GM23248 (cell line): Measurements from ENCODE around the gene CNNM4. TPM values are rescaled to one million over a fixed set of nuclear protein-coding genes. Genes with fewer than 3 reads are reported as not detected.
A peak's percentile ranks its signal among the peaks of the same experiment; 100 is the strongest.

Source experiments
- DNase-seq: peaks from one replicate; pipeline ENCODE4 v3.0.0-alpha.2; 2015
- H2AFZ ChIP-seq: fragments of 200-600 bp; sonication (generic); 2 replicates; pipeline ENCODE4 v1.6.1; 2016; ENCODE audit warnings: antibody characterized with exemption
- H3F3A ChIP-seq: fragments of 200-600 bp; sonication (generic); 2 replicates; pipeline ENCODE4 v1.6.1; 2016; ENCODE audit warnings: mild to moderate bottlenecking, antibody characterized with exemption, mixed run types; ENCODE audit not compliant: insufficient read depth
- H3K27ac ChIP-seq: fragments of 200-600 bp; sonication (generic); 2 replicates; pipeline ENCODE4 v1.5.1; 2016; ENCODE audit warnings: mild to moderate bottlenecking
- H3K27me3 ChIP-seq: fragments of 200-600 bp; sonication (generic); replicated peaks from 2 replicates; pipeline ENCODE4 v1.6.1; 2016; ENCODE audit warnings: mild to moderate bottlenecking; ENCODE audit not compliant: insufficient read depth
- H3K36me3 ChIP-seq: fragments of 200-600 bp; sonication (generic); 2 replicates; pipeline ENCODE4 v1.6.1; 2016; ENCODE audit warnings: low read depth, mild to moderate bottlenecking
- H3K4me1 ChIP-seq: fragments of 200-600 bp; sonication (generic); 2 replicates; pipeline ENCODE4 v1.6.1; 2016; ENCODE audit warnings: mild to moderate bottlenecking; ENCODE audit not compliant: insufficient read depth
- H3K4me2 ChIP-seq: fragments of 200-600 bp; sonication (generic); one replicate; pipeline ENCODE4 v1.6.1; 2016; ENCODE audit warnings: mild to moderate bottlenecking; ENCODE audit not compliant: unreplicated experiment
- H3K4me3 ChIP-seq: fragments of 200-600 bp; sonication (generic); 2 replicates; pipeline ENCODE4 v1.5.1; 2016; ENCODE audit warnings: mild to moderate bottlenecking
- H3K79me2 ChIP-seq: fragments of 200-600 bp; sonication (generic); 2 replicates; pipeline ENCODE4 v1.6.1; 2016; ENCODE audit warnings: mild to moderate bottlenecking; ENCODE audit not compliant: insufficient read depth
- H3K9ac ChIP-seq: fragments of 200-600 bp; sonication (generic); 2 replicates; pipeline ENCODE4 v1.6.1; 2016; ENCODE audit warnings: mild to moderate bottlenecking
- H3K9me2 ChIP-seq: fragments of 200-600 bp; sonication (generic); 2 replicates; pipeline ENCODE4 v1.6.1; 2016; ENCODE audit warnings: mixed run types, mild to moderate bottlenecking, moderate library complexity; ENCODE audit not compliant: insufficient read depth
- H3K9me3 ChIP-seq: fragments of 200-600 bp; sonication (generic); one replicate; pipeline ENCODE4 v1.6.1; 2017; ENCODE audit warnings: low read depth
- H4K20me1 ChIP-seq: fragments of 200-600 bp; sonication (generic); 2 replicates; pipeline ENCODE4 v1.6.0; 2016; ENCODE audit not compliant: insufficient read depth
- EZH2 ChIP-seq: fragments of 200-600 bp; sonication (generic); IDR thresholded peaks from 2 replicates; pipeline ENCODE4 v1.6.1; 2018; ENCODE audit warnings: antibody characterized with exemption, mild to moderate bottlenecking; ENCODE audit not compliant: insufficient read depth, poor library complexity, severe bottlenecking
- EZH2phosphoT487 ChIP-seq: fragments of 200-600 bp; sonication (generic); IDR thresholded peaks from 2 replicates; pipeline ENCODE4 v1.6.1; 2018; ENCODE audit warnings: antibody characterized with exemption, moderate library complexity, mild to moderate bottlenecking, low read depth; ENCODE audit not compliant: insufficient read depth
- WGBS, 2 experiments: methylation state at CpG; one replicate each; pipeline ENCODE4 v1.1.6; 2015 to 2017; ENCODE audit warnings: low lambda C conversion rate in 2 of 2, low coverage in 1 of 2; ENCODE audit errors: missing lambda C conversion rate in 2 of 2; 5-methylcytosine and 5-hydroxymethylcytosine counted together
- in situ Hi-C: fragments of 300-500 bp; cut with MboI; formaldehyde crosslinking; loops from 2 replicates; pipeline ENCODE4 v1.15.0; 2020
- polyA plus RNA-seq: library from polyadenylated mRNA; unstranded; fragments of >200 nt; fragmentation: Nextera tagmentation; extraction: Ambion mirVana; gene quantifications from 2 replicates; pipeline ENCODE4 v1.2.1, GENCODE V29; 2016
- total RNA-seq: library from RNA; depleted of rRNA; stranded (reverse); fragments of >200 nt; shearing (Covaris generic); gene quantifications from 2 replicates; pipeline ENCODE4 v1.2.3, GENCODE V29; 2014

Gene CNNM4
- total and polyA plus RNA-seq, 2 experiments from 2014 or later: 2.8 to 4.8 TPM

DNA sequence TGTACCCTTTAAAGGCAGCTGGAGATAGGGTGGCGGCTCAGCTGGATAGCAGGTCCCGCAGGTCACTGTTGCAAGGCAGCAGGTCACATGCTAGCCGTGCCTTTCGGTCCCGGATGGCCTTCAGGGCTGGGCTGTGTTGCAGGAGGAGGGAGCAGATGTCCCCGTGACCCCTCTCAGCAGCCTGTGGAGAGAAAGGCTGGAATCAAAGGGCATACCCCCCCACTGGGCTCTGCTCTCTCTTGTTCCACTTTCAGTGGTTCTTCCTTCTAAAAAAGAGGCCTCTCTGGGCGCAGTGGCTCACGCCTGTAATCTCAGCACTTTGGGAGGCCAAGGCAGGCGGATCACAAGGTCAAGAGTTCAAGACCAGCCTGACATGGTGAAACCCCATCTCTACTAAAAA is 87.6 kb downstream of the CNNM4 start:
- Histone ChIP-seq H3K4me3 (no peak overlapping the region), H2AFZ (no peak overlapping the region), H3K4me1 (no peaks in the 10 kb centered on the region), H3K36me3 (peaks cover 13% of the 10 kb centered on the region; the same call in 1 of the 2 replicates), H3K9ac (no peak overlapping the region), H3K27ac (no peak overlapping the region), H3K9me2 (no peaks in the 10 kb centered on the region), H3K9me3 (no peaks in the 10 kb centered on the region), H4K20me1 (no peaks in the 10 kb centered on the region), H3K4me2 (no peak overlapping the region), H3F3A (no peaks in the 10 kb centered on the region), H3K27me3 (no peaks in the 10 kb centered on the region), H3K79me2 (no peaks in the 10 kb centered on the region)
- TF ChIP-seq EZH2phosphoT487 (no peak), EZH2 (no peak)
- no peak for DNase-seq
- 85 to 90% methylated on average over 9 of the region's 9 CpGs for WGBS, 2 experiments
- in situ Hi-C loops: no loop called here

DNA sequence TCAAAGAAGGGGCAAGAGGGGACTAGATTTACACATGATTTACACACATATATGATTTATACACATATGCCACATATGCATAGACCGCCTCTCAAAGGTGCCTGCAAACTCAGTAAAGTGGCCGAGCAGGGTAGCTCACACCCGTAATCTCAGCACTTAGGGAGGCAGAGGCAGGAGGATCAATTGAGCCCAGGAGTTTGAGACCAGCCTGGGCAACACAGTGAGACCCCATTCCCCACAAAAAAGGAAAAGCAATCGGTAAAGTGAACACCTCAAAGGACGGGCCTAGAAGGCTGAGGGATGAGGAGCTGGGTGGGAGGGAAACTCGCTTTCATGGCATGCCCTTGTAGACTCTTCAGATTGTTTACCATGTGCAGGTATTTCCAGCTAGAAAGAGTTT is 92.0 kb downstream of the CNNM4 start:
- Histone ChIP-seq H4K20me1 (no peaks in the 10 kb centered on the region), H3K36me3 (peaks cover 9% of the 10 kb centered on the region; the same call in 1 of the 2 replicates), H3K4me1 (peaks cover 5% of the 10 kb centered on the region; the same call in 1 of the 2 replicates), H3K9me3 (no peaks in the 10 kb centered on the region), H3K27me3 (no peaks in the 10 kb centered on the region), H2AFZ (no peak overlapping the region), H3K9me2 (no peaks in the 10 kb centered on the region), H3K4me3 (no peak overlapping the region), H3K79me2 (peaks cover 20% of the 10 kb centered on the region), H3K9ac (no peak overlapping the region), H3F3A (no peaks in the 10 kb centered on the region), H3K4me2 (no peak overlapping the region), H3K27ac (no peak overlapping the region)
- TF ChIP-seq EZH2phosphoT487 (no peak), EZH2 (no peak)
- no peak for DNase-seq
- 89 to 91% methylated on average over 6 of the region's 6 CpGs for WGBS, 2 experiments
- in situ Hi-C loops: loop anchor here (25.0 kb wide), 1 partner anchor 260 kb away; the partner anchor contains the start of gene ANKRD36

DNA sequence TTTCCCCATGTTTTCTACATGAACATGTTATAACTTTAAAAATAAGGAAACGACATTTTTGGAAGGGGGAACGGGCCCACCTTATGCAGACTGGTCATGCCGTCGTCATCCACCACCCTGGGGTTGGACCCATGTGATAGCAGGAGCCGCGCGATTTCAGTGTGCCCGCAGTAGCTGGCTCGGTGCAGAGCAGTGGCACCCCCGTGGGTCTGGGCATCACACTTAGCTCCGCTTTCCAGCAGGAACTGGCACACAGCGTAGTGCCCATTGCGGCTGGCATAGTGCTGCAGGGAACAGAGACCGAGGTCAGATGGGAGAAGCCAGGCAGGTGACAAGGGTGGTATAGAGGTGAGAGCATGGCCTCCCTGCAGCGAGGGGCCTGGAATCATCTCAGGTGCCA is 92.6 kb downstream of the CNNM4 start:
- Histone ChIP-seq H4K20me1 (no peaks in the 10 kb centered on the region), H3K79me2 (peaks cover 20% of the 10 kb centered on the region), H2AFZ (no peak overlapping the region), H3K4me2 (no peak overlapping the region), H3K27ac (no peak overlapping the region), H3K9ac (no peak overlapping the region), H3F3A (no peaks in the 10 kb centered on the region), H3K27me3 (no peaks in the 10 kb centered on the region), H3K36me3 (peaks cover 9% of the 10 kb centered on the region; the same call in 1 of the 2 replicates), H3K4me1 (peaks cover 5% of the 10 kb centered on the region; the same call in 1 of the 2 replicates), H3K9me3 (no peaks in the 10 kb centered on the region), H3K4me3 (no peak overlapping the region), H3K9me2 (no peaks in the 10 kb centered on the region)
- in situ Hi-C loops: loop anchor here (25.0 kb wide), 1 partner anchor 259 kb away; the partner anchor contains the start of gene ANKRD36
- no peak for TF ChIP-seq EZH2phosphoT487
- no peak for TF ChIP-seq EZH2
- DNase-seq: no peak
- WGBS, 2 experiments: 90 to 91% methylated on average over 15 of the region's 15 CpGs

DNA sequence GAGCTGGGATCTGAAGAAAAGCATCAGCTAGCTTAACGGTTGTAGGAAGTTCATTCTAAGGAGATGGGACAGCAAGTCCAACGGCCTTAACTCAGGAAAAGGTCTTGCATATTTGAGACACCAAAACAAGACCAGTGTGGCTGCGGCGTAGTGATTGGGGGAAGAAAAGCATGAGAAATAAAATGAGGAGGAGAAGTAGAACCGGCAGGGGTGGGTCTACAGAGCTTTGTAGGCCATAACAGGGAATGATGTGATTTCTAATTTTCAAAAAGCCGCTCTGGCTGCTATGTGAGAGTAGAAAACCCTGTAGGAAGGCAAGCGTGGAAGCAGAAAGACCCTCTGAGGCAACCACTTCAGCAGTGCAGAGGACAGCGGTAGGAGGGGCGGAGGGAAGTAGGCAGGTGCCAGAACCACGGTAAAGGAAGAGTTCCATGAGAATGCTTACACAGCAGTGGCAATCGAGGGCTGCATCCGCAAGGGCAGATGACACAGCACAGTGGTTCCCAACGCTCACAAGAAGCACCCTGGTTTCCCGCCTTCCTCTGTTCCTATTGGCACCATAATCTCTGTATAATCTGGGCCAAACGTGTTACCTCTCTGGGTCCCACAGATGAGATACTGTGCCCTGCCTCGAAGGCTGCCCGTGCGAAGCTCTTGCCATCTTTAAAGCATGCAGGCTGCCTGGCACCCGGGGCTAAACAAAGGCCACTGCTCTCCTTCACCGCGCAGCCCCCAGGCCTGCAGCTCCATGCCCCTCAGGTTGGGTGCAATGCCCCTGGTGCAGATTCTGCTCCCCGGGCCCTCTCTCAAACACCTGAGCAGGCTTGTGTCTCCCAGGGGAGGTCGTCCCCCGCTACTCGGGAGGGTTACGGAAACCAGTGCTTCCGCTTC is 96.3 kb downstream of the CNNM4 start:
- DNase-seq: peak; percentile 63

More for the DNA sequence above, 96.3 kb downstream of the CNNM4 start:
- Histone ChIP-seq H3K27ac (peak overlapping the region; percentile 43; the same call in 1 of the 2 replicates), H3K4me3 (peak overlapping the region; percentile 85), H2AFZ (peak overlapping the region; percentile 88), H4K20me1 (no peaks in the 10 kb centered on the region), H3K79me2 (peaks cover 20% of the 10 kb centered on the region), H3K36me3 (no peaks in the 10 kb centered on the region), H3K9me2 (no peaks in the 10 kb centered on the region), H3K9ac (peak overlapping the region; percentile 83), H3K27me3 (no peaks in the 10 kb centered on the region), H3K9me3 (no peaks in the 10 kb centered on the region), H3F3A (no peaks in the 10 kb centered on the region), H3K4me1 (peaks cover 5% of the 10 kb centered on the region; the same call in 1 of the 2 replicates), H3K4me2 (peak overlapping the region; percentile 91)
- in situ Hi-C loops: loop anchor here (25.0 kb wide), 1 partner anchor 255 kb away; the partner anchor contains the start of gene ANKRD36
- 20 to 22% methylated on average over 26 to 27 of the region's 27 CpGs for WGBS, 2 experiments
- TF ChIP-seq EZH2: no peak
- TF ChIP-seq EZH2phosphoT487: no peak
